ENCODE results near the gene PCGF3.
A peak's percentile ranks its signal among the peaks of the same experiment; 100 is the strongest.

The PCGF3 gene

GRCh38 chr4:791252-791897 is 85.7 kb downstream of the PCGF3 start:
- Histone ChIP-seq H3K4me3 (ENCODE audit: low read length) (no peak overlapping the region), H3K27me3 (ENCODE audit: insufficient read depth, low read length) (peaks cover 87% of the 10 kb centered on the region), H3K27ac (ENCODE audit: low read depth, low read length) (no peak overlapping the region), H3K36me3 (ENCODE audit: insufficient read depth, low read length) (no peaks in the 10 kb centered on the region), H3K4me1 (ENCODE audit: insufficient read depth, low read length) (peaks cover 7% of the 10 kb centered on the region), H3K9me3 (ENCODE audit: insufficient read depth, low read depth, low read length) (no peaks in the 10 kb centered on the region), H3K9ac (ENCODE audit: low read depth, low read length) (no peak overlapping the region)
- 88% methylated on average over 27 of the region's 29 CpGs for WGBS

- WGBS = 91% methylated on average over 50 of the region's 50 CpGs
- Histone ChIP-seq H3K9ac (ENCODE audit: low read depth, low read length) (no peak overlapping the region), H3K4me1 (ENCODE audit: insufficient read depth, low read length) (peaks cover 7% of the 10 kb centered on the region), H3K27me3 (ENCODE audit: insufficient read depth, low read length) (peaks cover 87% of the 10 kb centered on the region), H3K36me3 (ENCODE audit: insufficient read depth, low read length) (no peaks in the 10 kb centered on the region), H3K9me3 (ENCODE audit: insufficient read depth, low read depth, low read length) (no peaks in the 10 kb centered on the region), H3K27ac (ENCODE audit: low read depth, low read length) (no peak overlapping the region), H3K4me3 (ENCODE audit: low read length) (no peak overlapping the region)
Measured at GRCh38 chr4:791898-792625, 86.4 kb downstream of the PCGF3 start.

- 88% methylated on average over 17 of the region's 17 CpGs for WGBS
- Histone ChIP-seq H3K9ac (ENCODE audit: low read depth, low read length) (no peak overlapping the region), H3K4me3 (ENCODE audit: low read length) (no peak overlapping the region), H3K9me3 (ENCODE audit: insufficient read depth, low read depth, low read length) (no peaks in the 10 kb centered on the region), H3K27ac (ENCODE audit: low read depth, low read length) (no peak overlapping the region), H3K27me3 (ENCODE audit: insufficient read depth, low read length) (peaks cover 84% of the 10 kb centered on the region), H3K4me1 (ENCODE audit: insufficient read depth, low read length) (peaks cover 7% of the 10 kb centered on the region), H3K36me3 (ENCODE audit: insufficient read depth, low read length) (no peaks in the 10 kb centered on the region)
Measured at GRCh38 chr4:792626-793092, 87.0 kb downstream of the PCGF3 start.

GRCh38 chr4:793093-793861 is 87.6 kb downstream of the PCGF3 start:
- 54% methylated on average over 19 of the region's 19 CpGs for WGBS
- Histone ChIP-seq H3K27me3 (ENCODE audit: insufficient read depth, low read length) (peaks cover 79% of the 10 kb centered on the region), H3K4me3 (ENCODE audit: low read length) (no peak overlapping the region), H3K27ac (ENCODE audit: low read depth, low read length) (no peak overlapping the region), H3K9me3 (ENCODE audit: insufficient read depth, low read depth, low read length) (no peaks in the 10 kb centered on the region), H3K9ac (ENCODE audit: low read depth, low read length) (no peak overlapping the region), H3K4me1 (ENCODE audit: insufficient read depth, low read length) (peaks cover 7% of the 10 kb centered on the region), H3K36me3 (ENCODE audit: insufficient read depth, low read length) (no peaks in the 10 kb centered on the region)

- Histone ChIP-seq H3K9me3 (ENCODE audit: insufficient read depth, low read depth, low read length) (no peaks in the 10 kb centered on the region), H3K27ac (ENCODE audit: low read depth, low read length) (no peak overlapping the region), H3K27me3 (ENCODE audit: insufficient read depth, low read length) (peaks cover 74% of the 10 kb centered on the region), H3K36me3 (ENCODE audit: insufficient read depth, low read length) (no peaks in the 10 kb centered on the region), H3K4me3 (ENCODE audit: low read length) (no peak overlapping the region), H3K4me1 (ENCODE audit: insufficient read depth, low read length) (peaks cover 7% of the 10 kb centered on the region), H3K9ac (ENCODE audit: low read depth, low read length) (no peak overlapping the region)
- WGBS = 54% methylated on average over 19 of the region's 19 CpGs
Measured at GRCh38 chr4:793941-794621, 88.4 kb downstream of the PCGF3 start.

- WGBS = 12% methylated on average over 67 of the region's 71 CpGs
- Histone ChIP-seq H3K27me3 (ENCODE audit: insufficient read depth, low read length) (peaks cover 79% of the 10 kb centered on the region), H3K9ac (ENCODE audit: low read depth, low read length) (no peak overlapping the region), H3K4me1 (ENCODE audit: insufficient read depth, low read length) (peaks cover 7% of the 10 kb centered on the region), H3K36me3 (ENCODE audit: insufficient read depth, low read length) (no peaks in the 10 kb centered on the region), H3K9me3 (ENCODE audit: insufficient read depth, low read depth, low read length) (no peaks in the 10 kb centered on the region), H3K4me3 (ENCODE audit: low read length) (peak overlapping the region; percentile 42), H3K27ac (ENCODE audit: low read depth, low read length) (no peak overlapping the region)
Measured at GRCh38 chr4:794900-795725, 89.5 kb downstream of the PCGF3 start.

GRCh38 chr4:795726-796119 is 90.1 kb downstream of the PCGF3 start:
- H3K36me3 ChIP-seq (ENCODE audit: insufficient read depth, low read length) = no peaks in the 10 kb centered on the region
- no peak overlapping the region for H3K27ac ChIP-seq (ENCODE audit: low read depth, low read length)
- H3K27me3 ChIP-seq (ENCODE audit: insufficient read depth, low read length) = peaks cover 73% of the 10 kb centered on the region
- no peak overlapping the region for H3K9ac ChIP-seq (ENCODE audit: low read depth, low read length)
- WGBS = 37% methylated on average over 11 of the region's 20 CpGs
- H3K9me3 ChIP-seq (ENCODE audit: insufficient read depth, low read depth, low read length) = no peaks in the 10 kb centered on the region
- H3K4me3 ChIP-seq (ENCODE audit: low read length) = peak overlapping the region; percentile 42
- peaks cover 7% of the 10 kb centered on the region for H3K4me1 ChIP-seq (ENCODE audit: insufficient read depth, low read length)

- Histone ChIP-seq H3K9ac (ENCODE audit: low read depth, low read length) (no peak overlapping the region), H3K9me3 (ENCODE audit: insufficient read depth, low read depth, low read length) (no peaks in the 10 kb centered on the region), H3K27me3 (ENCODE audit: insufficient read depth, low read length) (peaks cover 71% of the 10 kb centered on the region), H3K36me3 (ENCODE audit: insufficient read depth, low read length) (no peaks in the 10 kb centered on the region), H3K4me3 (ENCODE audit: low read length) (no peak overlapping the region), H3K4me1 (ENCODE audit: insufficient read depth, low read length) (peaks cover 7% of the 10 kb centered on the region), H3K27ac (ENCODE audit: low read depth, low read length) (no peak overlapping the region)
- 85% methylated on average over 17 of the region's 17 CpGs for WGBS
Measured at GRCh38 chr4:796206-796605, 90.6 kb downstream of the PCGF3 start.

GRCh38 chr4:797066-797465 is 91.4 kb downstream of the PCGF3 start:
- no peak overlapping the region for H3K4me3 ChIP-seq (ENCODE audit: low read length)
- WGBS = 85% methylated on average over 4 of the region's 4 CpGs

GRCh38 chr4:801436-802124 is 95.9 kb downstream of the PCGF3 start:
- Histone ChIP-seq H3K27ac (ENCODE audit: low read depth, low read length) (no peak overlapping the region), H3K4me3 (ENCODE audit: low read length) (no peak overlapping the region), H3K4me1 (ENCODE audit: insufficient read depth, low read length) (no peaks in the 10 kb centered on the region), H3K9me3 (ENCODE audit: insufficient read depth, low read depth, low read length) (no peaks in the 10 kb centered on the region; the same call in 1 of the 2 replicates), H3K9ac (ENCODE audit: low read depth, low read length) (no peak overlapping the region), H3K27me3 (ENCODE audit: insufficient read depth, low read length) (peaks cover 52% of the 10 kb centered on the region), H3K36me3 (ENCODE audit: insufficient read depth, low read length) (no peaks in the 10 kb centered on the region)
- 93% methylated on average over 13 of the region's 13 CpGs for WGBS

More at GRCh38 chr4:797066-797465, 91.4 kb downstream of the PCGF3 start:
- no peaks in the 10 kb centered on the region for H3K9me3 ChIP-seq (ENCODE audit: insufficient read depth, low read depth, low read length)
- peaks cover 72% of the 10 kb centered on the region for H3K27me3 ChIP-seq (ENCODE audit: insufficient read depth, low read length)
- no peaks in the 10 kb centered on the region for H3K36me3 ChIP-seq (ENCODE audit: insufficient read depth, low read length)
- peaks cover 7% of the 10 kb centered on the region for H3K4me1 ChIP-seq (ENCODE audit: insufficient read depth, low read length)
- H3K9ac ChIP-seq (ENCODE audit: low read depth, low read length) = no peak overlapping the region
- H3K27ac ChIP-seq (ENCODE audit: low read depth, low read length) = no peak overlapping the region
